ENCODE measurements around the gene RAB15.
A peak's percentile ranks its signal among the peaks of the same experiment; 100 is the strongest.

Gene RAB15

GRCh38 chr14:64968651-64969050, 3.5 kb downstream of the RAB15 start:
- Histone ChIP-seq H3K79me2 (peaks cover 17% of the 10 kb centered on the region), H3K27me3 (ENCODE audit: control insufficient read depth, insufficient read depth, low read length) (no peaks in the 10 kb centered on the region), H3K4me1 (peaks cover 52% of the 10 kb centered on the region), H3K36me3 (ENCODE audit: control insufficient read depth, insufficient read depth, low read length) (no peaks in the 10 kb centered on the region), H2AFZ (no peak overlapping the region), H3K27ac (peak overlapping the region; percentile 97), H3K4me3 (ENCODE audit: low read depth, low read length) (no peak overlapping the region), H3K9me3 (ENCODE audit: control insufficient read depth, low read length) (no peaks in the 10 kb centered on the region), H3K9ac (no peak overlapping the region), H3K4me2 (ENCODE audit: low read length) (no peak overlapping the region)
- TF ChIP-seq CTCF (IDR thresholded peaks at IDR 0.05), result peak; percentile 8

- Histone ChIP-seq H3K27ac (peak overlapping the region; percentile 97), H2AFZ (no peak overlapping the region), H3K4me2 (ENCODE audit: low read length) (no peak overlapping the region), H3K27me3 (ENCODE audit: control insufficient read depth, insufficient read depth, low read length) (no peaks in the 10 kb centered on the region), H3K4me3 (ENCODE audit: low read depth, low read length) (no peak overlapping the region), H3K4me1 (peaks cover 57% of the 10 kb centered on the region), H3K9ac (no peak overlapping the region), H3K36me3 (ENCODE audit: control insufficient read depth, insufficient read depth, low read length) (no peaks in the 10 kb centered on the region), H3K9me3 (ENCODE audit: control insufficient read depth, low read length) (no peaks in the 10 kb centered on the region), H3K79me2 (peaks cover 22% of the 10 kb centered on the region)
- TF ChIP-seq CTCF (IDR thresholded peaks at IDR 0.05), result no peak
Measured at GRCh38 chr14:64968167-64968566, 4.0 kb downstream of the RAB15 start.

GRCh38 chr14:64966976-64967375, 5.2 kb downstream of the RAB15 start:
- Histone ChIP-seq H3K9ac (no peak overlapping the region), H3K27me3 (ENCODE audit: control insufficient read depth, insufficient read depth, low read length) (no peaks in the 10 kb centered on the region), H3K4me2 (ENCODE audit: low read length) (peak overlapping the region; percentile 52), H3K9me3 (ENCODE audit: control insufficient read depth, low read length) (no peaks in the 10 kb centered on the region), H3K36me3 (ENCODE audit: control insufficient read depth, insufficient read depth, low read length) (no peaks in the 10 kb centered on the region), H2AFZ (peak overlapping the region; percentile 43), H3K4me3 (ENCODE audit: low read depth, low read length) (no peak overlapping the region), H3K4me1 (peaks cover 67% of the 10 kb centered on the region), H3K79me2 (peaks cover 27% of the 10 kb centered on the region), H3K27ac (peak overlapping the region; percentile 97)
- no peak for TF ChIP-seq CTCF (IDR thresholded peaks at IDR 0.05)

- Histone ChIP-seq H3K4me3 (ENCODE audit: low read depth, low read length) (no peak overlapping the region), H3K27ac (peak overlapping the region; percentile 97), H3K9ac (no peak overlapping the region), H2AFZ (peak overlapping the region; percentile 74), H3K79me2 (peaks cover 22% of the 10 kb centered on the region), H3K4me1 (peaks cover 80% of the 10 kb centered on the region), H3K9me3 (ENCODE audit: control insufficient read depth, low read length) (no peaks in the 10 kb centered on the region), H3K4me2 (ENCODE audit: low read length) (peak overlapping the region; percentile 31), H3K27me3 (ENCODE audit: control insufficient read depth, insufficient read depth, low read length) (no peaks in the 10 kb centered on the region), H3K36me3 (ENCODE audit: control insufficient read depth, insufficient read depth, low read length) (no peaks in the 10 kb centered on the region)
- no peak for TF ChIP-seq CTCF (IDR thresholded peaks at IDR 0.05)
Measured at GRCh38 chr14:64965356-64966000, 6.7 kb downstream of the RAB15 start.

- Histone ChIP-seq H3K4me2 (ENCODE audit: low read length) (no peak overlapping the region), H3K27me3 (ENCODE audit: control insufficient read depth, insufficient read depth, low read length) (no peaks in the 10 kb centered on the region), H3K79me2 (peaks cover 22% of the 10 kb centered on the region), H3K9me3 (ENCODE audit: control insufficient read depth, low read length) (no peaks in the 10 kb centered on the region), H3K4me3 (ENCODE audit: low read depth, low read length) (no peak overlapping the region), H3K4me1 (peaks cover 83% of the 10 kb centered on the region), H3K27ac (peak overlapping the region; percentile 93), H3K36me3 (ENCODE audit: control insufficient read depth, insufficient read depth, low read length) (no peaks in the 10 kb centered on the region), H2AFZ (no peak overlapping the region), H3K9ac (no peak overlapping the region)
- TF ChIP-seq CTCF (IDR thresholded peaks at IDR 0.05), result peak; percentile 5
Measured at GRCh38 chr14:64963611-64964010, 8.5 kb downstream of the RAB15 start.

Measured in parathyroid adenoma (tissue), 2 donors.